CD4-positive, alpha-beta T cell (primary cell): Measurements from ENCODE around the gene SLAMF1. TPM values are rescaled to one million over a fixed set of nuclear protein-coding genes. Genes with fewer than 3 reads are reported as not detected.

ENCODE experiments used
- ATAC-seq: fragments of 200-7000 bp; cut with Tn5 transposase; one replicate; pipeline ENCODE4 v1.10.0; 2022; ENCODE audit warnings: mild to moderate bottlenecking; ENCODE audit not compliant: poor library complexity
- CTCF ChIA-PET: fragments of 350-600 bp; sonication (Branson Sonifier 250); formaldehyde crosslinking; loops from one replicate; lab custom pipeline; 2021; ENCODE audit warnings: antibody characterized with exemption, inconsistent platforms; lab: Charles Lee
- POLR2A ChIA-PET: fragments of 350-600 bp; sonication (Branson Sonifier 250); formaldehyde crosslinking; loops from one replicate; lab custom pipeline; 2021; ENCODE audit warnings: antibody characterized with exemption, inconsistent platforms; lab: Charles Lee
- DNase-seq, 14 experiments: peaks; one replicate each; pipeline ENCODE4 v3.0.0-alpha.2; 2013 to 2020; ENCODE audit warnings: mixed read lengths in 2 of 14
- H3K27ac ChIP-seq, 2 donors: one replicate each; pipeline versions ENCODE4 v1.5.1 to v1.7.0; 2013; ENCODE audit warnings: low read length in 2 of 2, low read depth in 1 of 2, mild to moderate bottlenecking in 1 of 2
- H3K27me3 ChIP-seq, 2 experiments: 1 replicate in 1 of 2; 2 replicates in 1 of 2; pipeline versions ENCODE4 v1.6.1 to v1.7.0; 2013; ENCODE audit warnings: low read length in 2 of 2, control low read depth in 1 of 2, mild to moderate bottlenecking in 1 of 2, moderate library complexity in 1 of 2; ENCODE audit not compliant: insufficient read depth in 2 of 2, control insufficient read depth in 1 of 2
- H3K36me3 ChIP-seq: one replicate; pipeline ENCODE4 v1.6.1; 2013; ENCODE audit warnings: low read length, control low read depth; ENCODE audit not compliant: insufficient read depth
- H3K4me1 ChIP-seq: one replicate; pipeline ENCODE4 v1.6.1; 2013; ENCODE audit warnings: low read length, control low read depth; ENCODE audit not compliant: insufficient read depth
- H3K4me3 ChIP-seq: one replicate; pipeline ENCODE4 v1.5.1; 2013; ENCODE audit warnings: mild to moderate bottlenecking, low read length, moderate library complexity
- H3K9me3 ChIP-seq, 2 experiments: 1 replicate in 1 of 2; 2 replicates in 1 of 2; pipeline versions ENCODE4 v1.6.1 to v1.7.0; 2013; ENCODE audit warnings: low read length in 2 of 2, mild to moderate bottlenecking in 2 of 2, control low read depth in 1 of 2, moderate library complexity in 1 of 2; ENCODE audit not compliant: control insufficient read depth in 1 of 2, insufficient read depth in 1 of 2
- H3K27ac Mint-ChIP-seq: one replicate; pipeline ENCODE4 v1.8.0; 2020; ENCODE audit warnings: mixed read lengths
- H3K27me3 Mint-ChIP-seq: one replicate; pipeline ENCODE4 v1.8.0; 2021; ENCODE audit warnings: mixed read lengths
- H3K36me3 Mint-ChIP-seq: one replicate; pipeline ENCODE4 v1.8.0; 2021; ENCODE audit warnings: low read depth, mixed read lengths
- H3K4me1 Mint-ChIP-seq: one replicate; pipeline ENCODE4 v1.8.0; 2021; ENCODE audit warnings: low read depth, mixed read lengths
- H3K4me3 Mint-ChIP-seq: one replicate; pipeline ENCODE4 v1.8.0; 2020; ENCODE audit warnings: mild to moderate bottlenecking, mixed read lengths
- H3K9me3 Mint-ChIP-seq: one replicate; pipeline ENCODE4 v1.8.0; 2020; ENCODE audit warnings: mixed read lengths
- CTCF ChIP-seq: fragments of 200-600 bp; IDR thresholded peaks from one replicate; pipeline ENCODE4 v1.8.0; 2022; ENCODE audit warnings: antibody characterized with exemption, mild to moderate bottlenecking
- intact Hi-C, 2 experiments: fragments of 100-400 bp; cut with DNase I in 1 of 2; cut with micrococcal nuclease in 1 of 2; formaldehyde crosslinking; loops; one replicate each; pipeline versions ENCODE4 v1.15.1 to v1.9.0; 2023 to 2025; cut with DNase I, micrococcal nuclease
- total RNA-seq, 174 experiments: library from RNA in 2 of 174; stranded (reverse) in 2 of 174; gene quantifications; one replicate each; pipeline ENCODE4 v1.2.3 and lab custom pipeline; 2021 to 2026

Gene SLAMF1
- total RNA-seq, 2 experiments from 2014 or later, result 39.4 to 39.8 TPM

GRCh38 chr1:160659566-160659965 is 12.7 kb upstream of the SLAMF1 start:
- Mint-ChIP-seq H3K27me3 (no peaks in the 10 kb centered on the region), H3K36me3 (no peaks in the 10 kb centered on the region), H3K4me1 (peaks cover 87% of the 10 kb centered on the region), H3K27ac (no peak overlapping the region), H3K9me3 (no peaks in the 10 kb centered on the region), H3K4me3 (no peak overlapping the region)
- Histone ChIP-seq H3K27me3 (no peaks in the 10 kb centered on the region), H3K36me3 (no peaks in the 10 kb centered on the region), H3K9me3 (no peaks in the 10 kb centered on the region), H3K4me3 (no peak overlapping the region), H3K27ac (no peak overlapping the region), H3K4me1 (peaks cover 34% of the 10 kb centered on the region)
- DNase-seq, result no peak
- no peak for ATAC-seq
- intact Hi-C loops, result no loop called here
- no peak for TF ChIP-seq CTCF
- POLR2A ChIA-PET, result no interaction called here
- CTCF ChIA-PET, result no interaction called here

- H3K4me3 ChIP-seq, result no peak overlapping the region
- DNase-seq (no peak), ATAC-seq (no peak)
- TF ChIP-seq CTCF, result no peak
- H3K9me3 Mint-ChIP-seq, result no peaks in the 10 kb centered on the region
- H3K27me3 Mint-ChIP-seq, result no peaks in the 10 kb centered on the region
- no peaks in the 10 kb centered on the region for H3K9me3 ChIP-seq
- H3K4me1 ChIP-seq, result peaks cover 30% of the 10 kb centered on the region
- no peaks in the 10 kb centered on the region for H3K27me3 ChIP-seq
- no peaks in the 10 kb centered on the region for H3K36me3 ChIP-seq
- no peaks in the 10 kb centered on the region for H3K36me3 Mint-ChIP-seq
- H3K27ac ChIP-seq, result no peak overlapping the region
- intact Hi-C loops, result no loop called here
- H3K27ac Mint-ChIP-seq, result peak overlapping the region; percentile 85
- H3K4me3 Mint-ChIP-seq, result peak overlapping the region; percentile 12
- ChIA-PET CTCF (interaction anchor here (1.1 kb wide), 1 partner anchor 17 kb away, joined by 4 read pairs; no protein-coding TSS in a partner anchor), POLR2A (no interaction called here)
- H3K4me1 Mint-ChIP-seq, result peaks cover 87% of the 10 kb centered on the region
Measured at GRCh38 chr1:160658814-160659193, 12.0 kb upstream of the SLAMF1 start.

- no peaks in the 10 kb centered on the region for H3K27me3 ChIP-seq
- no peak for ATAC-seq
- H3K27ac ChIP-seq, result no peak overlapping the region
- intact Hi-C loops, result no loop called here
- TF ChIP-seq CTCF, result no peak
- peaks cover 29% of the 10 kb centered on the region for H3K4me1 ChIP-seq
- H3K36me3 ChIP-seq, result no peaks in the 10 kb centered on the region
- H3K9me3 Mint-ChIP-seq, result no peaks in the 10 kb centered on the region
- H3K9me3 ChIP-seq, result no peaks in the 10 kb centered on the region
- peaks cover 85% of the 10 kb centered on the region for H3K4me1 Mint-ChIP-seq
- ChIA-PET POLR2A (interaction anchor here (1.0 kb wide), 1 partner anchor 14 kb away, joined by 3 read pairs; no protein-coding TSS in a partner anchor), CTCF (interaction anchor here (1.1 kb wide), 1 partner anchor 17 kb away, joined by 4 read pairs; no protein-coding TSS in a partner anchor)
- peak overlapping the region; percentile 12 for H3K4me3 Mint-ChIP-seq
- H3K36me3 Mint-ChIP-seq, result no peaks in the 10 kb centered on the region
- no peak overlapping the region for H3K4me3 ChIP-seq
- DNase-seq, result no peak
- no peaks in the 10 kb centered on the region for H3K27me3 Mint-ChIP-seq
- peak overlapping the region; percentile 85 for H3K27ac Mint-ChIP-seq
Measured at GRCh38 chr1:160658162-160658813, 11.4 kb upstream of the SLAMF1 start.
